Eye (tissue), 1 donor: ENCODE results near the gene SNAPC4.
A peak's percentile ranks its signal among the peaks of the same experiment; 100 is the strongest.

Experiments
- DNase-seq: peaks from one replicate; pipeline ENCODE4 v3.0.0-alpha.2; 2015

SNAPC4 gene, protein sequence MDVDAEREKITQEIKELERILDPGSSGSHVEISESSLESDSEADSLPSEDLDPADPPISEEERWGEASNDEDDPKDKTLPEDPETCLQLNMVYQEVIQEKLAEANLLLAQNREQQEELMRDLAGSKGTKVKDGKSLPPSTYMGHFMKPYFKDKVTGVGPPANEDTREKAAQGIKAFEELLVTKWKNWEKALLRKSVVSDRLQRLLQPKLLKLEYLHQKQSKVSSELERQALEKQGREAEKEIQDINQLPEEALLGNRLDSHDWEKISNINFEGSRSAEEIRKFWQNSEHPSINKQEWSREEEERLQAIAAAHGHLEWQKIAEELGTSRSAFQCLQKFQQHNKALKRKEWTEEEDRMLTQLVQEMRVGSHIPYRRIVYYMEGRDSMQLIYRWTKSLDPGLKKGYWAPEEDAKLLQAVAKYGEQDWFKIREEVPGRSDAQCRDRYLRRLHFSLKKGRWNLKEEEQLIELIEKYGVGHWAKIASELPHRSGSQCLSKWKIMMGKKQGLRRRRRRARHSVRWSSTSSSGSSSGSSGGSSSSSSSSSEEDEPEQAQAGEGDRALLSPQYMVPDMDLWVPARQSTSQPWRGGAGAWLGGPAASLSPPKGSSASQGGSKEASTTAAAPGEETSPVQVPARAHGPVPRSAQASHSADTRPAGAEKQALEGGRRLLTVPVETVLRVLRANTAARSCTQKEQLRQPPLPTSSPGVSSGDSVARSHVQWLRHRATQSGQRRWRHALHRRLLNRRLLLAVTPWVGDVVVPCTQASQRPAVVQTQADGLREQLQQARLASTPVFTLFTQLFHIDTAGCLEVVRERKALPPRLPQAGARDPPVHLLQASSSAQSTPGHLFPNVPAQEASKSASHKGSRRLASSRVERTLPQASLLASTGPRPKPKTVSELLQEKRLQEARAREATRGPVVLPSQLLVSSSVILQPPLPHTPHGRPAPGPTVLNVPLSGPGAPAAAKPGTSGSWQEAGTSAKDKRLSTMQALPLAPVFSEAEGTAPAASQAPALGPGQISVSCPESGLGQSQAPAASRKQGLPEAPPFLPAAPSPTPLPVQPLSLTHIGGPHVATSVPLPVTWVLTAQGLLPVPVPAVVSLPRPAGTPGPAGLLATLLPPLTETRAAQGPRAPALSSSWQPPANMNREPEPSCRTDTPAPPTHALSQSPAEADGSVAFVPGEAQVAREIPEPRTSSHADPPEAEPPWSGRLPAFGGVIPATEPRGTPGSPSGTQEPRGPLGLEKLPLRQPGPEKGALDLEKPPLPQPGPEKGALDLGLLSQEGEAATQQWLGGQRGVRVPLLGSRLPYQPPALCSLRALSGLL (N-terminal part only)

GRCh38 chr9:136400038-136400834 lies at the start of gene SNAPC4:
SNAPC4 (minus strand) TSS chr9:136400170; CDS start chr9:136398428, 1,742 bp downstream.
- peak; percentile 96 for DNase-seq

DNA sequence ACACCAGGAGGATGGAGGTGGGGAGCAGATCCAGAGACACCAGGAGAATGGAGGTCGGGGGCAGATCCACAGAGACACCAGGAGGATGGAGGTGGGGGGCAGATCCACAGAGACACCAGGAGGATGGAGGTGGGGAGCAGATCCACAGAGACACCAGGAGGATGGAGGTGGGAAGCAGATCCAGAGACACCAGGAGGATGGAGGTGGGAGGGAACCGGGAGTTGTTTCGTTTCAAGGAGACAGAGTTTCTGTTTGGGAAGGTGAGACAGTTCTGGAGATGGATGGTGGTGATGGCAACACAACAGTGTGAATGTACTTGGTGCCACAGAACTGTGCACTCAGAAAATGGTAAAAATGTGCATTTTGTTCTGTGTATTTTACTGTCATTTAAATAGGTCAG lies 48.7 kb upstream of the SNAPC4 start:
- no peak for DNase-seq

DNA sequence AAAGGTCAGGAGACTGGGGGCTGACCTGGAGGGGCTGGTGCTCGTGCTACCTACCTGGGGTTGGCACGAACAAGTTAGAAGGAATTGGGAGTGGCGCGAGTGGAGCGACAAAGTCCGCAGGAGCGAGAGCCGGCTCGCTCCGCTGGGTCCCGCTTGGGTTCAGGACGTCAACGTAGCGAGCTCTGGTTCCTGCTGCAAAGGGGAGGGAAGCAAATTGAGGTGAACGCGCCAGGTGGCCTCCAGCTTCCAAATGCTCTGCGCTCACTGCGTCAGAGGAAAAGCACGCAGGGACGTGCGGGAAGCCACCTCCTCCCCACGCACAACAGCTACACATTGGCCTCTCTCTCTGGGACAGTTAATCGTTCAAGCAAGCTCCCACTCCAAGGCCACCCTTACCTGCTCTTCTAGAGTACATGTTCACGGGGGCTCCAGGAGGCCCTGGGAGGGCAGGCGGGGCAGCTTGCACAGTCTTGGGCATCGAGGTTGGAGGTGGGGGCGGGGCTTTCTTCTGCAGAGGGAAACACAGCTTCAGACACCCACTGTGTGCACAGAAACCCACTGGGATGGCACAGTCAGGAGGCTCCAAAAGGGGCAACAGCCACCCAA lies 47.3 kb upstream of the SNAPC4 start:
- no peak for DNase-seq

DNA sequence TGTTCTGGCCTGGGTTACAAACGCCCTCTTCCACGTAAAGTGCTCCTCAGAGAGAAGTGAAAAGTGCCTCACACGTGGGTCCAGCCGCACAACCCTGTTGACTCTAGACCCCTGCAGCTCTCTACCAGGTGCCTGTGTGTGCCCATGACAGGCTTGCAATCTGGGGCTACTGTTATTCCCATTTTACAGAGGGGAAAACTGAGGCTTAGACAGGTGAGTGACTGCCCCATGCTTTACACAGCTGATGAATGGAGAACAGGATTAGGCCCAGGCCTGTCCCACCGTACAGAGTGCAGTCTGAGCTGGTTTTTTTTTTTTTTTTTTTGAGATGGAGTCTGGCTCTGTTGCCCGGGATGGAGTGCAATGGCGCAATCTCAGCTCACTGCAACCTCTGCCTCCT lies 45.8 kb upstream of the SNAPC4 start:
- DNase-seq, result no peak

DNA sequence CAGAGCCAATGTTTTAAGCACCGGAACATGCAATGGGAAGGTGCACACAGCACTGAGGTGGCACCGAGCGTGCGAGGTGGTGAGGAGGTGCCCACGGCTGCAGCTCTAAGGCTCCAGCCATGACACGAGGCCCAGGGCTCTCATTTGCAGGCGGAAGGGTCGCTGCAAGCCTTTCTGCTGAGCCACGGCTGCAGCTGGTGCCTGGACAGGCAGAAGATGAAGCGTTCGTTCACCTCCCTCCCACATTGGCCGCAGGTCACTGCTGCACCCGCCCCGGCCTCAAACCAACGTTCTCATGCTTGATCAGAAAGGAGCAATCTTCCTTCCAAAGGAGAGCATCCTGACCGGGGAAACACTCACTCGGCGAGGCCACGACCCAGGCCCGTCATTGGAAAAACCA lies 44.1 kb upstream of the SNAPC4 start:
- DNase-seq, result no peak

- no peak for DNase-seq
Measured at GRCh38 chr9:136443687-136444086, 43.7 kb upstream of the SNAPC4 start.

GRCh38 chr9:136443087-136443486 lies 43.1 kb upstream of the SNAPC4 start:
- DNase-seq, result no peak

GRCh38 chr9:136442265-136442664 lies 42.3 kb upstream of the SNAPC4 start:
- DNase-seq, result no peak

GRCh38 chr9:136441681-136442245 lies 41.8 kb upstream of the SNAPC4 start:
- DNase-seq, result no peak

DNA sequence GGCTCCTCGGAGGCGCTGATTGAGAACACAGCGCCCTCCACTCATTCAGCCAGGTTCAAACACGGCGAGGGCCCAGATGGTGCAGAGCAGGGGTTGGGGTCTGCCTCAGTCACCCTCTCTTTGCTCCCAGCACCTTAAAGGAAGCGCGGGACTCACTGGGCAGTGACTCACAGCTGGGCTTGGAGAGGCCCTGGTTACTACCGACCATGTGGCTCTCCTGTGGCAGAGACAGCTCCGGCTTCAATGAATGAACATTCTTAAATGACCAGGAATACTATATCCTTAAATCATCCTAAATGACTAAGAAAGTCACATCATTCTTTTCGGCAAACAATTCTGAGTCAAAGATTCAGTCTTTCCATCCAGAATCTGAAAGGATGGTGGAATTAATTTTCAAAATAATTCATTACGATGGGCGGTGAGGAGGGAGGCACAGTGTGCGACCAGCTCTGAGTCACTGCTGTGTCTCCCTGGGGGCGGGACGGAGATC lies 41.3 kb upstream of the SNAPC4 start:
- DNase-seq, result no peak

- DNase-seq, result peak; percentile 90
Measured at GRCh38 chr9:136439481-136440408, 39.8 kb upstream of the SNAPC4 start, which contains the start of gene INPP5E. INPP5E (minus strand) TSS chr9:136439845; CDS start chr9:136439419, 426 bp downstream.

- DNase-seq, result peak; percentile 57
Measured at GRCh38 chr9:136438548-136439480, 38.8 kb upstream of the SNAPC4 start.

DNA sequence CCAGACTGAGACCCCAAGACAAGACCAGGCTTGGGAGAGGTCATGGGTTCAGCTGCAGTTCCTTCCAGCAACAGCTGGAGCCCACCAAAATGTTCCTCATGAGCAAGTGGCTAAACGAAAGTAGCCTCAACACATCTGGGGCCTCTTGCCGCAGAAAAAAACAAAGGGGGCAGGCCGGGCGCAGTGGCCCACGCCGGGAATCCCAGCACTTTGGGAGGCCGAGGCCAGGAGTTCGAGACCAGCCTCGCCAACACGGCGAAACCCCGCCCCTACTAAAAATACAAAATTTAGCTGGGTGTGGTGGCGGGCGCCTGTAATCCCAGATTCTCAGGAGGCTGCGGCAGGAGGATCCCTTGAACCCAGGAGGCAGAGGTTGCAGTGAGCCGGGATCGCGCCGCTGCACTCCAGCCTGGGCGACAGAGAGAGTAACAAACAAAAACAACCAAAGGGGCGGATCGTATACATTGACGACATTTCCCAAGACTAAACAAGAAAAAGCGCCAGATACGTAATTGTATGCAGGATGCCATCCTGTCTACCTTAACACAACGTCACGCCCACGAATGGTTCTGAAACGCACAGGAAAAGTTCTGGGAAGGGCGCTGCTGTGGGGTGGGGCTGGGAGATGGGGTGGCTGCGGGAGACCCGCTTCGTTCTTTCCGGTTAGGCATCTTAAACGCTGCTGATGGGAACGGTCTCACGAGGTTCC lies 38.0 kb upstream of the SNAPC4 start:
- DNase-seq, result no peak

- DNase-seq, result no peak
Measured at GRCh38 chr9:136437430-136437829, 37.5 kb upstream of the SNAPC4 start.

DNA sequence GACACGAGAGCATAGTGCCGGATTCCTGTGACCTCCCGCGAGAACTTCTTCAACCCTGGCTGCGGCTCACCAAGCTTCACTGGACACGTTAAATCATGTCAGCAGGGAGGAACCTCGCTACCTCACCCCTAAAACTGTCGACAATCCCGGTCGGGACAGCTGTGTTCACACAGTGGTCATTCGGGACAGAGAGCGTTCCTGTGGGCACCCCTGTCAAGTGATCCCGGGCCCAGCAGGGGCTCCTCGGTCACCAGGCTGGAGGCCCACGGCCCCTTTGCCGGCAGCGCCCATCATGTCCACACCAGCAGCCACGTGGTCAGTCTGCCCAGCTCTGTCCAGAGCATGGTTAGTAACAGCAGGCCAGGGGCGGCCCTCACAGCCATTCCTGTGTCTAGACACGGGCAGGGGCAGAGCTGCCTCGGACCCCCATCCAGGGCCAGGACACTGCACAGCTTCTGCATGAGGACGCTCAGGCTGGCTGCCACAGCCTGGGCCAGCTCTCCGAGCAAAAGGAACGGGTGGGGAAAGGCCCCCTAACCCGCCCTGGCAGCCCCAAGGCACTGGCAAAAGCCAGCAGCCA lies 36.2 kb upstream of the SNAPC4 start:
- DNase-seq, result no peak

GRCh38 chr9:136434580-136435169 lies 34.7 kb upstream of the SNAPC4 start:
- DNase-seq, result no peak
